H1 (cell line): ENCODE results near the gene ORAI3. TPM values are rescaled to one million over a fixed set of nuclear protein-coding genes. Genes with fewer than 3 reads are reported as not detected.

Source experiments
- CBX5 ChIP-seq: fragments of 300-800, 300-1000 bp; sonication (generic); IDR thresholded peaks from 2 replicates; pipeline ENCODE4 v1.7.1; 2016; ENCODE audit warnings: antibody characterized with exemption, low read length, low read depth
- CBX8 ChIP-seq: fragments of 300-800, 300-1000 bp; sonication (generic); IDR thresholded peaks from 2 replicates; pipeline ENCODE4 v1.7.1; 2016; ENCODE audit warnings: low read depth, low read length, borderline replicate concordance
- GTF2F1 ChIP-seq: IDR thresholded peaks from 2 replicates; pipeline ENCODE4 v1.6.1; 2012; ENCODE audit warnings: low read depth, low read length, improper control_type of control experiment, borderline replicate concordance
- RFX5 ChIP-seq: IDR thresholded peaks from 2 replicates; pipeline ENCODE4 v1.6.1; 2011; ENCODE audit warnings: low read depth, low read length, improper control_type of control experiment, borderline replicate concordance
- polyA plus RNA-seq, 7 experiments: library from polyadenylated mRNA; depleted of rRNA in 3 of 7; stranded (reverse) in 5 of 7; unstranded in 2 of 7; fragments of >200 nt in 5 of 7; fragments of 200-250 nt in 2 of 7; gene quantifications; 1 replicate in 5 of 7; 2 replicates in 1 of 7; 4 replicates in 1 of 7; pipeline versions ENCODE4 v1.2.1 to v1.2.3, GENCODE V29; 2011 to 2013; ENCODE audit warnings: missing spikeins in 2 of 7, mixed read lengths in 2 of 7
- total RNA-seq: library from RNA; stranded (reverse); fragmentation: NEBNext Ultra II Directional; extraction: Animal tissue kit (Norgen Biotek cat#: 25700); gene quantifications from 2 replicates; pipeline ENCODE4 v1.2.1, GENCODE V29; 2021

The ORAI3 gene
- total and polyA plus RNA-seq, 2 of the 8 experiments (the other 6 are each of a cell fraction or from before 2014, with no cell fraction given), result 8.7 to 24.5 TPM

DNA sequence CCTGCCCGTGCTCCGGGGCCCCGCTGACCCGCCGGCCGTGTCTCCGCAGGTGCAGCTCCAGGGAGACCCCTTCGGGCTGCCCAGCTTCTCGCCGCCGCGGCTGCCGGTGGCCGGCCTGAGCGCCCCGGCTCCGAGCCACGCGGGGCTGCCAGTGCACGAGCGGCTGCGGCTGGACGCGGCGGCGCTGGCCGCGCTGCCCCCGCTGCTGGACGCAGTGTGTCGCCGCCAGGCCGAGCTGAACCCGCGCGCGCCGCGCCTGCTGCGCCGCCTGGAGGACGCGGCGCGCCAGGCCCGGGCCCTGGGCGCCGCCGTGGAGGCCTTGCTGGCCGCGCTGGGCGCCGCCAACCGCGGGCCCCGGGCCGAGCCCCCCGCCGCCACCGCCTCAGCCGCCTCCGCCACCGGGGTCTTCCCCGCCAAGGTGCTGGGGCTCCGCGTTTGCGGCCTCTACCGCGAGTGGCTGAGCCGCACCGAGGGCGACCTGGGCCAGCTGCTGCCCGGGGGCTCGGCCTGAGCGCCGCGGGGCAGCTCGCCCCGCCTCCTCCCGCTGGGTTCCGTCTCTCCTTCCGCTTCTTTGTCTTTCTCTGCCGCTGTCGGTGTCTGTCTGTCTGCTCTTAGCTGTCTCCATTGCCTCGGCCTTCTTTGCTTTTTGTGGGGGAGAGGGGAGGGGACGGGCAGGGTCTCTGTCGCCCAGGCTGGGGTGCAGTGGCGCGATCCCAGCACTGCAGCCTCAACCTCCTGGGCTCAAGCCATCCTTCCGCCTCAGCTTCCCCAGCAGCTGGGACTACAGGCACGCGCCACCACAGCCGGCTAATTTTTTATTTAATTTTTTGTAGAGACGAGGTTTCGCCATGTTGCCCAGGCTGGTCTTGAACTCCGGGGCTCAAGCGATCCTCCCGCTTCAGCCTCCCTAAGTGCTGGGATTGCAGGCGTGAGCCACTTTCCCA is 46.6 kb upstream of the ORAI3 start (continued):
- TF ChIP-seq CBX8 (no peak), RFX5 (no peak), CBX5 (no peak), GTF2F1 (no peak)
